K562 (cell line): ENCODE measurements around the gene IL25. TPM values are rescaled to one million over a fixed set of nuclear protein-coding genes. Genes with fewer than 3 reads are reported as not detected.

ENCODE experiments used
- DLX4 ChIP-seq: fragments of 250-450 bp; sonication (Bioruptor Pico); IDR thresholded peaks from 2 replicates; pipeline ENCODE4 v1.6.1; 2021; ENCODE audit warnings: mild to moderate bottlenecking
- NBN ChIP-seq: fragments of 450-650 bp; IDR thresholded peaks from 2 replicates; pipeline ENCODE4 v1.6.1; 2016; ENCODE audit warnings: low read depth, mild to moderate bottlenecking
- ZBTB33 ChIP-seq: sonication (generic); formaldehyde crosslinking; IDR thresholded peaks from 2 replicates; pipeline ENCODE4 v1.8.1; 2023; ENCODE audit warnings: mild to moderate bottlenecking, missing genetic modification reagents
- ZNF175 ChIP-seq: fragments of 200-800 bp; sonication (Bioruptor generic); IDR thresholded peaks from 2 replicates; pipeline ENCODE4 v1.6.1; 2016; ENCODE audit warnings: low read depth, mild to moderate bottlenecking, missing genetic modification characterization, missing compliant biosample characterization
- ZNF518B ChIP-seq: fragments of 250-450 bp; sonication (Bioruptor Pico); IDR thresholded peaks from 2 replicates; pipeline ENCODE4 v1.5.0; 2021; ENCODE audit warnings: mild to moderate bottlenecking, moderate library complexity
- polyA plus RNA-seq, 8 experiments: library from polyadenylated mRNA; depleted of rRNA in 4 of 8; stranded (reverse) in 5 of 8; unstranded in 3 of 8; fragments of >200 nt; fragmentation: Nextera tagmentation in 2 of 8; fragmentation: Illumina TruSeq in 1 of 8; extraction: Ambion mirVana in 2 of 8; extraction: Trizol in 1 of 8; gene quantifications; 2 replicates each; pipeline versions ENCODE4 v1.2.1 to v1.2.3, GENCODE V29; 2011 to 2014; ENCODE audit warnings: inconsistent platforms in 1 of 8, missing spikeins in 1 of 8
- total RNA-seq, 7 experiments: library from RNA; depleted of rRNA in 6 of 7; stranded (reverse); fragments of >200 nt in 6 of 7; fragmentation: Illumina TruSeq in 2 of 7; extraction: Trizol in 2 of 7; gene quantifications; 2 replicates each; pipeline versions ENCODE4 v1.2.1 to v1.2.3, GENCODE V29; 2011 to 2021; ENCODE audit warnings: low replicate concordance in 1 of 7

The IL25 gene
- total and polyA plus RNA-seq, 9 of the 15 experiments (the other 6 are each of a cell fraction or from before 2014, with no cell fraction given), result not detected

GRCh38 chr14:23387916-23388882 lies 15.6 kb downstream of the IL25 start (continued):
- TF ChIP-seq ZBTB33 (CRISPR knock-in tag) (no peak), NBN (no peak), ZNF518B (CRISPR knock-in tag) (no peak), DLX4 (CRISPR knock-in tag) (no peak), ZNF175 (CRISPR knock-in tag) (no peak)
